HG03139 (cell line): ENCODE results near the gene ARHGAP45.

Experiments
- ATAC-seq: cut with Tn5 transposase; IDR thresholded peaks from one replicate; pipeline ENCODE4 v1.9.1; 2021; ENCODE audit not compliant: unreplicated experiment

The ARHGAP45 gene

GRCh38 chr19:1054102-1055027, 12.6 kb upstream of the ARHGAP45 start:
- no peak for ATAC-seq

GRCh38 chr19:1055028-1055425, 11.9 kb upstream of the ARHGAP45 start:
- no peak for ATAC-seq

- no peak for ATAC-seq
Observed at GRCh38 chr19:1055886-1056620, 10.9 kb upstream of the ARHGAP45 start.

- no peak for ATAC-seq
Observed at GRCh38 chr19:1057176-1057855, 9.7 kb upstream of the ARHGAP45 start.

GRCh38 chr19:1058112-1058511, 8.9 kb upstream of the ARHGAP45 start:
- no peak for ATAC-seq

- ATAC-seq: no peak
Observed at GRCh38 chr19:1060689-1061088, 6.3 kb upstream of the ARHGAP45 start.

GRCh38 chr19:1061987-1062386, 5.0 kb upstream of the ARHGAP45 start:
- no peak for ATAC-seq

GRCh38 chr19:1062387-1063029, 4.5 kb upstream of the ARHGAP45 start:
- ATAC-seq: no peak

GRCh38 chr19:1063030-1063908, 3.7 kb upstream of the ARHGAP45 start:
- ATAC-seq: no peak

GRCh38 chr19:1063909-1064660, 2.9 kb upstream of the ARHGAP45 start:
- no peak for ATAC-seq

GRCh38 chr19:1064661-1065605, 2.0 kb upstream of the ARHGAP45 start:
- no peak for ATAC-seq

GRCh38 chr19:1065606-1066109, 1.3 kb upstream of the ARHGAP45 start:
- no peak for ATAC-seq

GRCh38 chr19:1066251-1066747, 668 bp upstream of the ARHGAP45 start:
- ATAC-seq: no peak

- ATAC-seq: no peak
Observed at GRCh38 chr19:1067341-1067957, 482 bp downstream of the ARHGAP45 start.

- ATAC-seq: no peak
Observed at GRCh38 chr19:1068009-1069001, 1.3 kb downstream of the ARHGAP45 start.
